ENCODE data around the gene BTBD2.
"Not testable (repeated sequence)": the region's sequence is repeated elsewhere in the genome, so short reads cannot be mapped to it uniquely, and the experiment has no call there.

Gene BTBD2

DNA sequence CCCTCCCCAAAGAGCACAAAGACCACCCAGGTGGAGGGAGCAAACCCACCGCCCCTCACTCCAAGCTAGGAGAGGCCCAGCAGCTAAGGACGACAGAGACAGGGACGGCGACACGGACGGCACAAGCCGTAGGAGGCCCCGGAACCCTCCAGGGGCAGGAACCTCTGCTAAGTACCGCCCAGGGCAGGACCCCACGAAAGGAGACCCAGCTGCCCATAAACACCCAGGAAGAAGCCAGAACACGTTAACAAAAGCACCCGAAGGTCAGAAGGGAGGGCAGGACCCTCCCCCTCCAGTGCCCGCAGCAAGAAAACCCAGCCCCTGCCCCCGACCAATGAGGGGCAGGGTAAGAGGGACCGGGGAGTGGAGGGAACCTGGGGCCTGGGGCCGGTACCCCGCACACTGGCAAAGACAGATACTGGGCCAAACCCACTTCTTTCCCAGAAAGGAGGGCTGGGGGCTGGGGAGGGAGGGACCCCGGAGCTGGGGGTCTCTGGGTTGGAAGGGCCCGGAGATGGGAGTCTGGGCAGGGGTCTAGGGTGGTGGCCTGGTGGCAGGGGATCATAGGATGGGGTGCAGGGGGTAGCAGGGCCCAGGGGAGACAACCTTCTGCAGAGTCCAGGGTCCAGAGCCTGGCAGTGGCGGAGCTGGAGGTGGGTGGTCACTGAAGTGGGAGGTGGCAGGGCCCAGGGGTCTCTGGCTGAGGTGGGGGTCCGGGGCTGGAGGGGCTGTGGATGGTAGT is 2.4 kb downstream of the BTBD2 start:
- DNase-seq = no peak

DNA sequence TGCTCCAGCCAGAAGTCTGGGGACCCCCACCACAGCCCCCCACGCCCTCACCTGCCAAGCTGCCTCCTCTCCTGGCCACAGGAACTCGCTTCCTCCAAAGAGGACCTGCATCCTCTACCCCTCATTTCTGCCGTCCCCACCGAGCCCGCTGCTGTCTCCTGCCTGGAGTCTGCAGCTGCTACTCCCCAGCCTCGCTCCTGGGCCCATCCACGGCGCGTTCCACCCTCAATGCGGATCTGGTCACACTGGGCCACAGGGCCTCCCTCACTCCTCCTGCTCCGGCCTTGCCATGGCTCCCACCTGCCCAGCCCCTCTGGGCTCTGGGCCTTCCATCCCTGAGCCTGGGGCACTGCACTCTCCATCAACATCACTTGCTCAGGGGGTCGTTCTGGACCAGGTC is 4.3 kb downstream of the BTBD2 start:
- no peak for DNase-seq

DNA sequence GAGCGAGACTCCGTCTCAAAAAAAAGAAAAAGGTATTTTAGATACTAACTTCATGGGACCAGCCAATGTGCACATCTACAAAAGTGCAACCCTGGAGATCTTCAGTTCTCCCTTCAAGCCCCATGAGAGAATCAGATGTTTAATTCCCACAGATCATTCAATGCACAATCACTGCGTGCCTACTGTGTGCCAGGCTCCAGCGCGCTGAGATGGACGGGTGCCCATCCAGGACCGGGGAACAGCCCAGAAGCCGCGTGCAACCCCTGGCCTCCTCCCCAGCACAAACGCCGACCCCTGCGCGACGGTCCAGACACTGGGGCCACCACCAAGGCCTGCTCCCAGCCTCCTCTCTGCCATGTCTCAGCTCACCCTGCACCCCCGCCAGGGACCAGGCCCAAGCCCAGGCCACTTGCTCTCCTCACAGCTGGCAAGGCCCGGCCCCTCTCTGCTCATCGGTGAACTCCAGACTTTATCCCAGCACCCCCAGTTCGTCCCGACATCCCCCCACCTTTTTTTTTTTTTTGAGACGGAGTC is 5.3 kb downstream of the BTBD2 start:
- no peak for DNase-seq

DNA sequence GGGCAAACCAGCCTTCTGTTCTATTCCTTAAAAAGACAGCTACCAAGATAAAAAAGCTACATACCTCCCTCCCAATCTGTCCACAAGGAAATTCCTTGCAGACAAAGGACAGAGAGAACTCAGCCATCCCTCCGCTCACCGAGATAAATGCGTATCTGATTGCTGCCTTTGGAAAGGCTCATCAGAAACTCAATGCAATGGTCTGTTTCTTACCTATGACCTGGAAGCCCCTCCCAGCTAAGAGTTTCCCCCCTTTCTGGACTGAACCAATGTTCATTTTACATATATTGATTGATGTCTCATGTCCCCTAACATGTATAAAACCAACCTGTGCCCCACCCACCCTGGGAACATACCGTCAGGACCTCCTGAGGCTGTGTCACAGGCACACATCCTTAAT is 11.6 kb downstream of the BTBD2 start:
- DNase-seq = no peak

DNA sequence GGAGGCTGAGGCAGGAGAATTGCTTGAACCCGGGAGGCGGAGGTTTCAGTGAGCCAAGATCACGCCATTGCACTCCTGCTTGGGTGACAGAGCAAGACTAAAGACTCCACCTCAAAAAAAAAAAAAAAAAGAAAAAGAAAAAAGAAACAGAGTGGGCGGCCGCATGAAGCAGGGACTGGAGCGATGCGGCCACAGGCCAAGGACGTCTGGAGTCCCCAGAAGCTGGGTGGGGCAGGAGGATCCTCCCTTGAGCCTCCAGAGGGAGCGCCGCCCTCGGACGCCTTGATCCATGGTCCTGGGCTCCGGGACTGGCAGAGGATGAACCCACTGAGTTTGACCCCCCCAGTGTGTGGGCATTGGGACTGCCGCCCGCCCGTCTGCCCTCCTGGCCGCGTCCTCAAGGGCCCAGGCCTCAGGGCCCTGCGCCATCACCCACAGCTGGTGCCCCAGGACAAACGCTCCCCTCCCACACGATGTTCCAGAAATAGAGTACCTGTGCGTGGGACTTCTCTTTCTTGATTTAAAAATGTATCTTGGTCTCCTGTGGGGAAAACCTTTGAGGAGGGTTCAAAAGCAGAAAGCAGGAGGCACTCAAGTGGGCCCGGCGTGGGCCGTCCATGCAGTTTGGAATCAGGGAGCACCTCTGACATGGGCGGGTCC is 15.5 kb downstream of the BTBD2 start:
- DNase-seq = no peak

DNA sequence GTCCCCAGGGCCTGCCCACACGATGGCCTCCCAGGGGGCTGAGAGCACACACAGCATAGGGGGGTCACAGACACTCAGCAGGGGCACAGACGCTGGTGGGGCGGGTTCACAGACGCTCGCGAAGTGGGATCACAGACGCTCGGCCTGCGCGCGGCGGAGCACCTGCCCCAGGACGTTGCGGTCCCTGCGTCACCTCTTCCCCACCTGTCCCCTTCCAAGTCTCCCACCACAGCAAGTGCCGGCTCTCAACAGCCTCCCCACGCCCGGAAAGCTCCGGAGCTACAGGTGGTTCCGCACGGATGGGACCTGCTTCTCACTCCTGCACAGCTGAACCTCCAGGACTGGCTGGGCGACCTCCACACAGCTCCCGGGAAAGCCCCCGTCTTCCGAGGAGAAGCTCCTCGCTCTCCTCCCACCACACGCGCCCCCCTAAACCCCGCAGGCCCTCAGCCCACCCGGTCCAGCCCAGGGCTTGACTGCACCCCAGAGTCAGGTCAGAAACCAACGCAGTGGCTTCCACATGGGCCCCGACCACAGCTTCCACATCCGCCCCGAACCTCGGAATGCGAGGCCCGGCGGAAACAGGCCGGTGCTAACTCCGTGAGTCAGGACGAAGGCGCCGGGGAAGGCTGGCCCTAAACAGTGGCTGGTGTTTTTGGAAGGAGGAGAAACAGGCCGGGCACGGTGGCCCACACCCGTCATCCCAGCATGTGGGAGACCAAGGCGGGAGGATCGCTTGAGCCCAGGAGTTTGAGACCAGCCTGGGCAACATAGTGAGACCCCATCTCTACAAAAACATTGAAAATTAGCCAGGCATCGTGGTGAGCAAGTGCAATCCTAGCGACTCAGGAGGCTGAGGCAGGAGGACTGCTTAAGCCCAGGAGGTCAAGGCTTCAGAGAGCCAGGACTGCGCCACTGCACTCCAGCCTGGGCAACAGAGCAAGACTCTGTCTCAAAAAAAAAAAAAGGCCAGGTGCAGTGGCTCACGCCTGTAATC is 16.5 kb downstream of the BTBD2 start:
- DNase-seq = no peak

DNA sequence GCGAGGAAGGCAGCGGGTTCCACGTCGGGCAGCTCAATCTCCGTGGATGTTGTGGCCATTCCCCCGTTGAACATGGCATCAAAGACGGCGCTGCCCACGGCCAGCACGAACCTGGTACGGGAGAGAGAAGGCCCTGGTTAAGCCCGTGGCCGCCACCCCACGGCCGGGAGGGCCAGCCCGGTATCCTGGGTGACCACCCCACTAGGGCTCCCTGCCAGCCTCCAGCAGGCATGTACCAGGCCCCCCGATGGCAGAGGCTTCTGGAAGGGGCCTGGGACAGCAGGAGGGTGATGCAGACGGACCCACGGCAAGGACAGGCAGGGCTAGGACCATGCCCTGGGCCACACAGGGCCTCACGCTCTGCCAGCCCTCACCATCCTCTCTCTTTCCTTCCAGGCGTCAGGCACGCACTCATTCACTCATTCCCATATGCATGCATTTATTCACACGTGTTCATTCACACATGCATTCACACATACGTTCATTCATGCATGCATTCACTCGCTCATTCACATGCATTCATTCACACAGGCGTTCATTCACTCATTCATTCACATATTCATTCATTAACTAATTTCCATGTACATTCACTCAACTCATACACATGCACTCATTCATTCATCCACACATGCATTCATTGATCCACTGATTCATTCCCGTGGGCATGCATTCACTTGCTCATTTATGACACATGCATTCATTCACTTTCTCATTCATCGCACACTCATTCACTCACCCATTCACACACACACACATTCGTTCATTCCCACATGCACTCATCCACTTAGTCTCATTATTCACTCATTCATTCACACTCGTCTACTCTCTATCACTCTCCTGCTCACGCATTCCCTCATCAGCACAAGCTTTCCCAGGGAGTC is 17.9 kb downstream of the BTBD2 start:
- no peak for DNase-seq

DNA sequence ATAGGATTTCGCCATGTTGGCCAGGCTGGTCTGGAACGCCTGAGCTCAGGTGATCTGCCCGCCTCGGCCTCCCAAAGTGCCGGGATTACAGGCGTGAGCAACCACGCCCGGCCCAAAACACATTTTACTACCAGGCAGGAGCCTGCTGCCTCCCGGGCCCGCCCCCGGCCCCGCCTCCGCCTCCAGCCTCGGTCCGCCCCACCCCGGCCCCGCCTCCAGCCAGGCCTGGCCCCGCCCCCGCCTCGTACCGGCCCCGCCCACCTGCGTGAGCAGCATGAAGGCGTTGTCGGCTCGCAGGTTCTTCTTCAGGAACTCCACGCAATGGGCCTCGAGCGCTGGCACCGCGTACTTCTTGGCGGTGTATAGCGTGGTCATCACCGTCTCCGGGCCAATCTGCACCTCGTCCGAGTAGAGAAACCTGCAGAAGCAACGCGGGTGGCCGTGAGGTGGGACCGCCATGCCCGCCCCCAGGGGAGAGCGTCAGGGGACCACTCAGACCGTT is 22.7 kb downstream of the BTBD2 start:
- DNase-seq = no peak

DNA sequence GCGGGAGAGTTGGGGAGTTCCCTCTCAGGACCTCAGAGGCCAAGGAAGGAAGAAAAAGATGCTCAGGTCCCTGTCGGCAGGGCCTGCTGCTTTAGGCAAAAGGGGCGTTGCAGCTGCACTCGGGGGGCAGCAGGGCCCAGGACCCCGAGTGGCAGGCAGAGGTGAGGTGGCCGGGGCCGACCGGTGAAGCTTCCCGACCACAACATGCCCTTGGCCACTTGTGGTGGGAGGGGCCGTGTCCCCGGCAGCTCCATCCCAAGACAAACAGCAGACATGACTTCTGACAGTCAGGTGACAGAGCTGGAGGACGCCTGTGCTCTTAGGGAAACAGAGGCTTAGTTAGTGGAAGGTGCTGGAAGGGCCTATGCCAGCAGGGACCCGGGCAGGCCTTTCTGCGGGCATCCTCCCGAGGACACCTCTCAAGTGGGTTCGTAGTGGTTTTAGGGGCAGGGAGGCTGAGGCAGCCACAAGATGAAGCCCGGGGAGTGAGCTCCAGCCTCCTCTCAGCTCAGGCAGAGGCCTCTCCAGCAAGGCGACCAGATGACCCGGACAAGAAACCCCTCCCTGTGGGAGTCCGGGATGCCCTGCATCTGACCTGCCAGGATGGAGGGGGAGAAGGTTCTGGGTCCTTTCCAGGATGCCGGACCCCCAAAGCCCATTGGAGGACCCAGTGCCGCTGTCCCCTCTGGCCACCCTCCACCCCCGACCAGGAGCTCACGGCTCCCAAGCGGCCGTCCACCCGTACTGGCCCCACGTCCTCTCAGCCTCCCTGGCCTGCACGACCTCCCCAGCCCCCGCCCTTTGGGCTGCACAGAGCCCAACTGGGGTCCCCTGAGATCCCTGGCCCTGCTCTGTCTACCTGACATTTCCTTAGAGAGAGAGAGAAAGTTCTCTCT is 24.2 kb downstream of the BTBD2 start:
- peak; percentile 17 for DNase-seq

DNA sequence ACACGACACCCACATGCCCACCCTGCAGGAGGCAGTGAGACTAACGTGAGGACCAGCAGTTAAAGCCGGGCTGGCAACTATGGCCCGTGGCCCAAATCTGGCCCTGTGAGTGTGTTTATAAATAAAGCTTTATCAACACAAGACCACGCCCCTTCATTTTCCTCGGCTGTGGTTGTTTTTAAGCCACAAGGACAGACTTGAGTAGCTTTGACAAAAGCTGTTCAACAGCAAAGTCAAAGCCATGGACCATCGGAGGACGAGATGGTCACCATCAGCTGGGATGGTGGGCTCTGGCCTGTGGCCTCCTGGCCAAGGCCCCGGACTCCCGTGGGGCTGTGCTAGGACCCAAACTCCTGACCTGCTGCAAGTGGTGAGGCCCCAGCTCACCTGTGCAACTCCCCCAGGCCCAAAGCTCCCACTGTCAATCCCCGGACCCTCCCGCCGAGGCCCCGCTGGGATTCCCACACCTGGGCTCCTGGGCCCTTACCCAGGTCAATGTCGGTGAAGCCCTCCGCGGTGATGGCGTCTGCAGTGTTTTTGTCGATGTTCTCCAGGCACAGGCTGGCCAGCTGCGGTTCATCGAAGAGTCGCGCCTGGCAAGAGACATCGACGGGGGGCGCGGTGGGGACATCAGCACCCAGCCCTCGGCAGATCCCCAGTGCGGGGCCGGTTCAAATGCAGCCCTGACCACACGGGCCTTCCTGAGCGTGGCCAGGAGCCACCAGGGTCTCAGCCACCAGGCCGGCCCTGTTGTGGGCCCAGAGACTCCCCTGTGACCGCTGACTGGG is 25.1 kb downstream of the BTBD2 start:
- no peak for DNase-seq

DNA sequence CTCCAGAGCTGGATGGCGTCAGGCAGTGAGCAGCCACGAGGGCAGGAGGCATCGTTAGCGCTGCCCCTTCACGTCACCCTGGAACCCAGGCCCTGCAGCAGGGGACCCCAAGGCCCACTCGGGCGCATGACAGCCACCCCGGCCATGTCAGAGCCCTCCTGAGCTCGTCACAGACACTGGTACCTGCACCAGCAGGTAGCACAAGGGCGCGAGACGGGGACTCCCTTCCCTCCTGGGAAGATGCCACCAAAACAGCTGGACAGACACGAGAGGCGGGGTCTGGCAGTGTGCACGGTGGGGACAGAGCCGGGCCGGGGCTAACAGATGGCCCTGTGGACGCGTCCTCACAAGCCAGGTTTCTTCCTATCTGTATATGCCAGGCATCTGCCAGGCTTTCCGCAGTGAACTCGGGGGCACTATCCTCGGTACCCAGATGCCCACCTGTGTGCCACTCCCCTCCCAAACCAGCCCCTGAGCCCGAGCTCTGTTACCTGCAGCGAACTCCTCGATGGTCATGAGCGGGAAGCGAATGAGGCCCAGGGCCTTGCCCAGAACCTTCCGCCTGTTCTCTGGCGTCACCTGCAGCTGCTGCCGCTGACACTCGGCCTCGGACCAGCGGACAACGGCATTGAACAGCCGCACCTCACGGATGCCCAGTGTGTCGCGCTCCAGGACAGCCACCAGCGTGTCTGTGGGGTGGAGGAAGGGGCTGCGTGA is 25.8 kb downstream of the BTBD2 start:
- no peak for DNase-seq

DNA sequence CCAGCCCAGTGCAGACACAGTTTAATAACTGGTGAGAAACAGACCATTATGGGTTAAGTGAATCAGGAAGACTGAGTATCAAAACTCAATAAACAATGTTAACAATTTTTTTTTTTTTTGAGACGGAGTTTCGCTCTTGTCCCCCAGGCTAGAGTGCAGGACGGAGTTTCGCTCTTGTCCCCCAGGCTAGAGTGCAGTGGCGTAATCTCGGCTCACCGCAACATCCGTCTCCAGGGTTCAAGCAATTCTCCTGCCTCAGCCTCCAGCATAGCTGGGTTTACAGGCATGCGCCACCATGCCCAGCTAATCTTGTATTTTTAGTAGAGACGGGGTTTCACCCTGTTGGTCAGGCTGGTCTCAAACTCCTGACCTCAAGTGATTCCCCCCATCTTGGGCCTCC is 27.1 kb downstream of the BTBD2 start:
- DNase-seq = not testable (repeated sequence)

DNA sequence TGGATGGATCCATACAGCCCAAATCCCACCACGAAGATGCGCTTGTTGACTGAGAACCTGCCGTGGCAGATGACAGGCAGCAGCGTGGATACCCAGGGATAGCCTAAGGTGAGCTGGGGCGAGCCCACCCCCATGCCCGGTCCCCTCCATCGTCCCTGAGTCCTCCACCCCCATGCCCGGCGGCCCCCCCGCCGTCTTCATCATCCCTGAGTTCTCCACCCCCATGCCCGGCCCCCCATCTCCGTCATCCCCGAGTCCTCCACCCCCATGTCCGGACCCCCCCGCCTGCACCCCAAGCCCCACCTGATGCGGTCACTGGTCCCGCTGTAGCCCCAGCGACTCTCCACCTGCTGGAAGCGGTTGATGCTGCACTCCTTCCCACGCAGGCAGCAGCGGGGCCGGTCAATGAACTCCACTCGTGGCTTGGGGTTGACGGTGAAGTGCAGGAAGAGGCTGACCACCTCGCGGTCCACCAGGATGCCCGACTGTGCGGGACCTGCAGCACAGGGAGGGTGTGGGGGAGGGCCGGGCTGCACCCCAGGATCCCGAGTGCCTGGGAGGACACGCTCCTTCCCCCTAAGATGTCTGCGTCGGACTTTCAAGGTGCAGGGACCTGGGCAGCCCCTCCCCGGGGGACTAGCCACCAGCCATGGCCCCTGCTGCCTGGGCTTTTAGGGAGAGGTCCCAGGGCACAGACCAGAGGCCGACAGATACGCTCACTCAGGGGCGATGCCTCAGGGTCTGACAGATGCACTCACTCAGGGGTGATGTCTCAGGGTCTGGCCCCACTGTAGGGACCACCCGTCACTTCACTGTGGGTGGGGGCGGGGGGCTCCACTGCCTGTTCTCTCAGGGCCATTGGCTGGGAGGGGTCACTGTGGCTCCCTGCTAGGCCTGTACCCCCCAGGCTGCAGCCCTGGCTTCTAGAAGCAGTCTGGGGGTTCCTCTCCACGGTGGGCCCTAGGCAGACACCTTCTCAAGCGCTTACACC is 28.0 kb downstream of the BTBD2 start:
- no peak for DNase-seq

DNA sequence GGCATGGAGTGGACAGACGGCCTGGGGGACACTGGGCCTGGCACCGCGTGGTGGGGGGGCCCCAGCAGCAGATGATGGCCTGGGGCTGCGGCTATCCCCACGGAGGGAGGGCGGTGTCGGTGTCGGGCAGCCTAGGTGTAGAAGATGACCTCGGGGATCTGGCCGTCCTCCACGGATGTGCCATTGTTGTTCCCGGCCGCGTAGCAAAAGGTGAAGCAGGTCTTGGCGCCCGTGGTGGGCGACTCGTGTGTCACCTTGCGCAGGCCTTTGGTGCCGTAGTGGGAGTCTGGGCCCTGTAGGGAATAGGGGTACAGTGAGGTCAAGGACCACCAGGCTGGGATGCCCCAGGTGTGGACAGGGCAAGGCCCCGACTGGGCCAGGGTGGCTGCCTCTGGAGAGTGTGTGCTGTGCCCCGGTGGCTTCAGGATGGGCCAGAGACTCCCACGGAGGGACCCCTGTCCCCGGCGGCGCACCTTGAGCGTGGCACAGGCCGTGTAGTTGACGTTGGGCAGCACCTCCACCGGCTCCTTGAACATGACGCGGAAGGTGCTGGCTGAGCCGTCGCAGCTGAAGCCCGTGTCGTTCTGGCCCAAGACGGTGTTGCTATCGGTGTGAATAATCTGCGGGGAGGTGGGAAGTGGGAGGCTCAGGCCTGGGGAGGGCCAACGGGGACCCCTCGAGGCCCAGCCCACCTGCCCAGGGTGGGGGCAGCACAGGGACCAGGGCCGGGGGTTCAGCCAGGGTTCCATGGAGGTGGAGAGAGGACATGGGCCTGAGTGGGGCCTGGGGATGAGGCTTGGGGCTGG is 29.0 kb downstream of the BTBD2 start:
- DNase-seq = no peak

DNA sequence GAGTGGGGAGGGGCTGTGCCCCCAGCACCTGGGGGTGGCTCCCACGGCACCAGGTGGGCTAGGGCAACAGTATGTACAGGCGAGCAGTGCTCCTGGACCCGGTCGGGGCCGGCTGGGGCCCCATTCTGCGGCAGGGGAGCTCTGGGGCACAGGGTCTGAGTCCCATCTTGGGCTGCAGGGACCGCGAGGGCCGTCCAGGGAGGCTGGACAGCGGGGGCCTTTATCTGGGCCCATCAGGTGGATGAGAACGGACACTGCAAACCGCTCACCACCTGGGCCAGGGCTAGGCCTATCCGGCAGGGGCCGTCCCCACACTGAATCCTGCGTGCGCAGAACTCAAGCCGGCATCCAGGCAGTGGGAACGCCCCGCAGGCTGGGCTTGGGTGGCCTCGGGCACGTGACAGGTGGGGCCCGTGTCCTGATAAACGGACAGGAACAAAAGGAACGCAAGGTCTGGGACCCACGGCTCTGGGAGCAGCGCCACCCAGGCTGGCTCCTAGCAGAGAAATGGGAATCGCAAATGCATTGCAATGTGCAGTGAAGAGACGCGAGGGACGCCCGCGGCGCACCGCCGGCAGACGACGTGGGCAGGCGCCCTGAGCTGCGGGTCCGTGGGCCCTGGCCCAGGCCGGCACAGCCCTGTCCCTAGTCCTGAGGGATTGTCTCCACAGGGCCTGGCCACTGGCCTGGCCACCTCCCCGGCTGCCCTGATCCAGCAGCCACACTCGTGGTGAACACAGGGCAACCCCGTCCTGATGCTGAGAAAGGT is 29.7 kb downstream of the BTBD2 start:
- DNase-seq = no peak

DNA sequence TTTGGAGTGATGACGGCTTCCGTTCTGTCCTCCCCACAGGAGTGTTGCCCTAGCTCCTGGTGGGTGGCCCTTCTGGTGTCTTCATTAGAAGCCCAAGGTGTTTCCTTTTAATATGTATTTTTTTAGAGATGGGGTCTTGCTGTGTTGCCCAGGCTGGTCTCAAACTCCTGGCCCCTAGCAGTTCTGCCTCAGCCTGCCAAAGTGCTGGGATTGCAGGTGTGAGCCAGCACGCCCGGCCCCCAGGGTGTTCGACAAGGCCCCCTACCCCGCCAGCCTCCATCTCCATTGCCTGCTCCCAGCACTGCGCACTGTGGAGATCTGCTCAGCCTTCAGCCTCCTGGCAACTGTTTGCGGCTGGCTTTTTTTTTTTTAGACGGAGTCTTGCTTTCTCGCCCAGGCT is 31.2 kb downstream of the BTBD2 start:
- no peak for DNase-seq

Data from femur (tissue), 1 donor.